HL-60 (cell line): Measurements from ENCODE around the gene OSBP2.

ENCODE experiments used
- DNase-seq, 2 experiments: peaks; one replicate each; pipeline ENCODE4 v3.0.0-alpha.2; 2010 to 2020; ENCODE audit warnings: low read depth in 1 of 2, low spot score in 1 of 2
- H3K27ac ChIP-seq: fragments of 250-450 bp; sonication (Bioruptor Pico); replicated peaks from 2 replicates; pipeline ENCODE4 v1.5.1; 2020; ENCODE audit warnings: mild to moderate bottlenecking, moderate library complexity
- H3K27me3 ChIP-seq: fragments of 250-450 bp; sonication (Bioruptor Pico); 2 replicates; pipeline ENCODE4 v1.5.1; 2021; ENCODE audit warnings: mild to moderate bottlenecking, moderate library complexity; ENCODE audit not compliant: insufficient read depth, poor library complexity, severe bottlenecking
- H3K4me3 ChIP-seq: replicated peaks from 2 replicates; pipeline ENCODE4 v1.5.1; 2011; ENCODE audit warnings: mild to moderate bottlenecking, control low read depth, low read length; ENCODE audit not compliant: insufficient read depth
- GABPA ChIP-seq: IDR thresholded peaks from 2 replicates; pipeline ENCODE4 v1.6.1; 2012; ENCODE audit warnings: low read depth
- POLR2AphosphoS5 ChIP-seq: IDR thresholded peaks from 2 replicates; pipeline ENCODE4 v1.6.1; 2012; ENCODE audit warnings: low read depth
- SPI1 ChIP-seq: IDR thresholded peaks from 2 replicates; pipeline ENCODE4 v1.6.1; 2012; ENCODE audit warnings: low read depth, mild to moderate bottlenecking, borderline replicate concordance
- TF ChIP-seq, protein P1 (sequence below): IDR thresholded peaks from 2 replicates; pipeline ENCODE4 v1.6.1; 2012; ENCODE audit warnings: low read depth; ENCODE audit not compliant: insufficient replicate concordance
- TF ChIP-seq, protein P2 (sequence below): IDR thresholded peaks from one replicate; pipeline ENCODE4 v1.5.1; 2011; ENCODE audit warnings: low read length, control low read depth, inconsistent platforms; ENCODE audit not compliant: insufficient read depth

OSBP2 gene

GRCh38 chr22:30795118-30795517 is 100.4 kb downstream of the OSBP2 start:
- no peak overlapping the region for H3K27ac ChIP-seq
- TF ChIP-seq POLR2AphosphoS5 = no peak
- no peak for TF ChIP-seq GABPA
- TF ChIP-seq SPI1 = no peak
- TF ChIP-seq, protein P1, sequence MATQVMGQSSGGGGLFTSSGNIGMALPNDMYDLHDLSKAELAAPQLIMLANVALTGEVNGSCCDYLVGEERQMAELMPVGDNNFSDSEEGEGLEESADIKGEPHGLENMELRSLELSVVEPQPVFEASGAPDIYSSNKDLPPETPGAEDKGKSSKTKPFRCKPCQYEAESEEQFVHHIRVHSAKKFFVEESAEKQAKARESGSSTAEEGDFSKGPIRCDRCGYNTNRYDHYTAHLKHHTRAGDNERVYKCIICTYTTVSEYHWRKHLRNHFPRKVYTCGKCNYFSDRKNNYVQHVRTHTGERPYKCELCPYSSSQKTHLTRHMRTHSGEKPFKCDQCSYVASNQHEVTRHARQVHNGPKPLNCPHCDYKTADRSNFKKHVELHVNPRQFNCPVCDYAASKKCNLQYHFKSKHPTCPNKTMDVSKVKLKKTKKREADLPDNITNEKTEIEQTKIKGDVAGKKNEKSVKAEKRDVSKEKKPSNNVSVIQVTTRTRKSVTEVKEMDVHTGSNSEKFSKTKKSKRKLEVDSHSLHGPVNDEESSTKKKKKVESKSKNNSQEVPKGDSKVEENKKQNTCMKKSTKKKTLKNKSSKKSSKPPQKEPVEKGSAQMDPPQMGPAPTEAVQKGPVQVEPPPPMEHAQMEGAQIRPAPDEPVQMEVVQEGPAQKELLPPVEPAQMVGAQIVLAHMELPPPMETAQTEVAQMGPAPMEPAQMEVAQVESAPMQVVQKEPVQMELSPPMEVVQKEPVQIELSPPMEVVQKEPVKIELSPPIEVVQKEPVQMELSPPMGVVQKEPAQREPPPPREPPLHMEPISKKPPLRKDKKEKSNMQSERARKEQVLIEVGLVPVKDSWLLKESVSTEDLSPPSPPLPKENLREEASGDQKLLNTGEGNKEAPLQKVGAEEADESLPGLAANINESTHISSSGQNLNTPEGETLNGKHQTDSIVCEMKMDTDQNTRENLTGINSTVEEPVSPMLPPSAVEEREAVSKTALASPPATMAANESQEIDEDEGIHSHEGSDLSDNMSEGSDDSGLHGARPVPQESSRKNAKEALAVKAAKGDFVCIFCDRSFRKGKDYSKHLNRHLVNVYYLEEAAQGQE = no peak
- TF ChIP-seq, protein P2, sequence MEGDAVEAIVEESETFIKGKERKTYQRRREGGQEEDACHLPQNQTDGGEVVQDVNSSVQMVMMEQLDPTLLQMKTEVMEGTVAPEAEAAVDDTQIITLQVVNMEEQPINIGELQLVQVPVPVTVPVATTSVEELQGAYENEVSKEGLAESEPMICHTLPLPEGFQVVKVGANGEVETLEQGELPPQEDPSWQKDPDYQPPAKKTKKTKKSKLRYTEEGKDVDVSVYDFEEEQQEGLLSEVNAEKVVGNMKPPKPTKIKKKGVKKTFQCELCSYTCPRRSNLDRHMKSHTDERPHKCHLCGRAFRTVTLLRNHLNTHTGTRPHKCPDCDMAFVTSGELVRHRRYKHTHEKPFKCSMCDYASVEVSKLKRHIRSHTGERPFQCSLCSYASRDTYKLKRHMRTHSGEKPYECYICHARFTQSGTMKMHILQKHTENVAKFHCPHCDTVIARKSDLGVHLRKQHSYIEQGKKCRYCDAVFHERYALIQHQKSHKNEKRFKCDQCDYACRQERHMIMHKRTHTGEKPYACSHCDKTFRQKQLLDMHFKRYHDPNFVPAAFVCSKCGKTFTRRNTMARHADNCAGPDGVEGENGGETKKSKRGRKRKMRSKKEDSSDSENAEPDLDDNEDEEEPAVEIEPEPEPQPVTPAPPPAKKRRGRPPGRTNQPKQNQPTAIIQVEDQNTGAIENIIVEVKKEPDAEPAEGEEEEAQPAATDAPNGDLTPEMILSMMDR = no peak
- H3K27me3 ChIP-seq = no peaks in the 10 kb centered on the region
- no peak overlapping the region for H3K4me3 ChIP-seq
- no peak for DNase-seq

DNA sequence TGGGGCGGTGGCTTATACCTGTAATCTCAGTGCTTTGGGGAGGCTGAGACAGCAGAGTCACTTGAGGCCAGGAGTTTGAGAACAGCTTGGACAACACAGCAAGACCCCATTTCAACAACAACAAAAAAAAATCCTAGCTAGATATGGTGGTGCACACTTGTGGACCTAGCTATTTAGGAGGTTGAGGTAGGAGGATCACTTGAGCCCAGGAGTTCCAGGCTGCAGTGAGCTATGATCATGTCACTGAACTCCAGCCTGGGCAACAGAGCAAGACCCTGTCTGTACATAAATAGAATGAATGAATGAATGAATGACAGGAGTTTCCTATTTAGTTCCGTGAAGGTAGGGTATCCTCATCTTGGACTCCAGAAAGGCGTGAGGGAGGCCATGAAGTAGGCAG is 107.0 kb downstream of the OSBP2 start:
- TF ChIP-seq, protein P1 = peak; percentile 6
- TF ChIP-seq, protein P2 = no peak
- Histone ChIP-seq H3K4me3 (no peak overlapping the region), H3K27ac (no peak overlapping the region), H3K27me3 (peaks cover 6% of the 10 kb centered on the region)
- DNase-seq = no peak

- DNase-seq = peak; percentile 65 to 69
- Histone ChIP-seq H3K27me3 (peaks cover 6% of the 10 kb centered on the region), H3K4me3 (no peak overlapping the region), H3K27ac (no peak overlapping the region)
- no peak for TF ChIP-seq GABPA
- TF ChIP-seq, protein P1 = peak; percentile 98
- TF ChIP-seq, protein P2 = no peak
Measured at GRCh38 chr22:30802202-30803166, 107.8 kb downstream of the OSBP2 start.
